ENCODE measurements around the gene CDCA7L. TPM values are rescaled to one million over a fixed set of nuclear protein-coding genes. Genes with fewer than 3 reads are reported as not detected.

Gene CDCA7L
- total and polyA plus RNA-seq, 4 donors = 9.8 to 51.1 (median 21.5) TPM

DNA sequence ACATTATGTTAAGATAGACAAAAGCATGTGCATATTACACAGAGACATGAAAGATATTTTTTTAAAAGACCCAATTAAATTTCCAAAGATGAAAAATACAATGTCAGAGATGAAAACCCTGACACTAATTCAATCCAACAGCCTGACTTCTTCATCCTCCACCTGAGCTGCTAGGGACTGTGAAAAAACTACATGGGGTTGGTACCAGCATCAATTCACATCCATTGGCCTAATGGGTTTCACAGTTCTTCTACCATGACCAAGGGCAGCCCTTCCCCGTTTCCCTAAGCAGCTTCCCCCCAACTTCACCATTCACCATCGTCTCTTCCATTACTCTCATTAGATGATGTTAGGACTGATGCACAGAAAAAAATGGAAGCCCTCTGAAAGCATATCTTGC is 37.4 kb upstream of the CDCA7L start:
- Histone ChIP-seq H3K4me1 (ENCODE audit: control insufficient read depth in 5 of 5, insufficient read depth in 5 of 5, low read length in 5 of 5) (peaks cover 0 to 2% (median 0%) of the 10 kb centered on the region in 5 donors), H3K36me3 (ENCODE audit: control insufficient read depth in 4 of 4, insufficient read depth in 4 of 4, low read length in 4 of 4) (no peaks in the 10 kb centered on the region), H3K9me3 (ENCODE audit: control insufficient read depth in 4 of 4, insufficient read depth in 3 of 4, low read length in 3 of 4) (no peaks in the 10 kb centered on the region), H3K9ac (ENCODE audit: insufficient read depth in 1 of 2, low read length in 2 of 2) (no peak overlapping the region), H3K27ac (ENCODE audit: low read depth in 1 of 2, low read length in 1 of 2) (no peak overlapping the region), H3K4me3 (no peak overlapping the region), H3K27me3 (ENCODE audit: control insufficient read depth in 3 of 3, insufficient read depth in 3 of 3, low read length in 2 of 3) (peaks cover 0 to 2% (median 0%) of the 10 kb centered on the region in 3 donors)
- TF ChIP-seq, protein P1, sequence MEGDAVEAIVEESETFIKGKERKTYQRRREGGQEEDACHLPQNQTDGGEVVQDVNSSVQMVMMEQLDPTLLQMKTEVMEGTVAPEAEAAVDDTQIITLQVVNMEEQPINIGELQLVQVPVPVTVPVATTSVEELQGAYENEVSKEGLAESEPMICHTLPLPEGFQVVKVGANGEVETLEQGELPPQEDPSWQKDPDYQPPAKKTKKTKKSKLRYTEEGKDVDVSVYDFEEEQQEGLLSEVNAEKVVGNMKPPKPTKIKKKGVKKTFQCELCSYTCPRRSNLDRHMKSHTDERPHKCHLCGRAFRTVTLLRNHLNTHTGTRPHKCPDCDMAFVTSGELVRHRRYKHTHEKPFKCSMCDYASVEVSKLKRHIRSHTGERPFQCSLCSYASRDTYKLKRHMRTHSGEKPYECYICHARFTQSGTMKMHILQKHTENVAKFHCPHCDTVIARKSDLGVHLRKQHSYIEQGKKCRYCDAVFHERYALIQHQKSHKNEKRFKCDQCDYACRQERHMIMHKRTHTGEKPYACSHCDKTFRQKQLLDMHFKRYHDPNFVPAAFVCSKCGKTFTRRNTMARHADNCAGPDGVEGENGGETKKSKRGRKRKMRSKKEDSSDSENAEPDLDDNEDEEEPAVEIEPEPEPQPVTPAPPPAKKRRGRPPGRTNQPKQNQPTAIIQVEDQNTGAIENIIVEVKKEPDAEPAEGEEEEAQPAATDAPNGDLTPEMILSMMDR (IDR thresholded peaks at IDR 0.05; ENCODE audit: control extremely low read depth, extremely low read depth) = no peak
- 86 to 91% methylated on average over 2 of the region's 2 CpGs for WGBS, 2 donors
- ATAC-seq (ENCODE audit: insufficient read depth, low FRiP score) (no peak), DNase-seq (no peak)

DNA sequence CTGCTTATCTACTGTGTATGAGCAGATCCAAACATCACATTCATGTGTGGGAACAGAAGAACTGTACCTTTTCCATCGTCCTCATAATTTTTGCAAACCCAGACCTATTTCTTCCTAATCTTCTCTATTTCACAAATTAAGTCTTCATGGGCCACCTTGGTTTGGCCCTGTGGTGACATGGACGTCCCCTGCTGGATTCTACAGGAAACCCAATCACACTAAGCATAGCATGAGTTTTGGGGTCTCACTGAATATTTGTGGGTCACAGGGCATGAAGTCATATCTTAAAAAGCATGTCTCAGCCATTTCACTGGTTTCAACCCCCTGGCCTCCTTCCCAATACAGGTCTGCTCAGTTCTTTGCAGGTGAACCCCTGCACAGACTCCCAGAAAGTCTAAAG is 35.8 kb upstream of the CDCA7L start:
- no peak for ATAC-seq (ENCODE audit: insufficient read depth, low FRiP score)
- H3K4me1 ChIP-seq (ENCODE audit: control insufficient read depth in 5 of 5, insufficient read depth in 5 of 5, low read length in 5 of 5) = peaks cover 0 to 2% (median 0%) of the 10 kb centered on the region in 5 donors
- 80 to 84% methylated on average over 2 of the region's 2 CpGs for WGBS, 2 donors
- no peaks in the 10 kb centered on the region for H3K9me3 ChIP-seq (ENCODE audit: control insufficient read depth in 4 of 4, insufficient read depth in 3 of 4, low read length in 3 of 4)
- H3K27ac ChIP-seq (ENCODE audit: low read depth in 1 of 2, low read length in 1 of 2) = no peak overlapping the region
- no peak overlapping the region for H3K4me3 ChIP-seq
- DNase-seq = no peak
- H3K9ac ChIP-seq (ENCODE audit: insufficient read depth in 1 of 2, low read length in 2 of 2) = no peak overlapping the region
- no peaks in the 10 kb centered on the region for H3K36me3 ChIP-seq (ENCODE audit: control insufficient read depth in 4 of 4, insufficient read depth in 4 of 4, low read length in 4 of 4)
- TF ChIP-seq, protein P1 (IDR thresholded peaks at IDR 0.05; ENCODE audit: control extremely low read depth, extremely low read depth) = no peak
- H3K27me3 ChIP-seq (ENCODE audit: control insufficient read depth in 3 of 3, insufficient read depth in 3 of 3, low read length in 2 of 3) = peaks cover 0 to 2% (median 0%) of the 10 kb centered on the region in 3 donors

DNA sequence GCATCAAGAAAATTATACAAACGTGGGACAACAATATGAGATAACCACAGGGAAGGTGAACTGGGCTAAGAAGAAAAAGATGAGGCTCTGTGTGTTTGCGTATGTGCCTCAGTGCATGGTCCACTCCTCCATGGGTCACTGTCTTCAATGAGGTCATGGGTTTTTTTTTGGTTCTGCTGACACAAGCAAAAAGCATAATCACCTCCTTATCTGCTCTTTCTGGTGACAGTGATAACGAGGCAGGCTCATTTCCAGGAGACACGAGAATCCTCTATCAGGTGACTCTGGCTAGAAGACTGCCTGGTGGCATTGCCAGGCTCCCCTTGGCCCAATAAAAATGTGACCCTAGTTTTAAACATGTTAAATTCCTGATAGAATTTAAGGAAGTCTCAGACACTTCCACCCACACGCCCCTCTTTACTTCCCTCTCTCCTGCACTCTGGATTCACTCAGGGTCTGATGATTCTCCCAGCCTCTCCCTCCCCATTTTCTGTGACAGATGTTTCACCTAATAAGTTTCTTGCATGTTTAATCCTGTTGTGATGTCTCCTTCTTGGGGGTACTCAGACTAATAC is 35.3 kb upstream of the CDCA7L start:
- H3K4me1 ChIP-seq (ENCODE audit: control insufficient read depth in 5 of 5, insufficient read depth in 5 of 5, low read length in 5 of 5) = peaks cover 0 to 2% (median 0%) of the 10 kb centered on the region in 5 donors
- no peak overlapping the region for H3K4me3 ChIP-seq
- no peaks in the 10 kb centered on the region for H3K9me3 ChIP-seq (ENCODE audit: control insufficient read depth in 4 of 4, insufficient read depth in 3 of 4, low read length in 3 of 4)
- H3K9ac ChIP-seq (ENCODE audit: insufficient read depth in 1 of 2, low read length in 2 of 2) = no peak overlapping the region
- no peaks in the 10 kb centered on the region for H3K36me3 ChIP-seq (ENCODE audit: control insufficient read depth in 4 of 4, insufficient read depth in 4 of 4, low read length in 4 of 4)
- H3K27ac ChIP-seq (ENCODE audit: low read depth in 1 of 2, low read length in 1 of 2) = no peak overlapping the region
- TF ChIP-seq, protein P1 (IDR thresholded peaks at IDR 0.05; ENCODE audit: control extremely low read depth, extremely low read depth) = no peak
- peaks cover 0 to 2% (median 0%) of the 10 kb centered on the region in 3 donors for H3K27me3 ChIP-seq (ENCODE audit: control insufficient read depth in 3 of 3, insufficient read depth in 3 of 3, low read length in 2 of 3)
- ATAC-seq (ENCODE audit: insufficient read depth, low FRiP score) (no peak), DNase-seq (no peak)
- 57 to 69% methylated on average over 5 of the region's 5 CpGs for WGBS, 2 donors

GRCh38 chr7:21972397-21972784 is 26.7 kb upstream of the CDCA7L start:
- 39 to 59% methylated on average over 5 of the region's 5 CpGs for WGBS, 2 donors
- TF ChIP-seq, protein P1 (IDR thresholded peaks at IDR 0.05; ENCODE audit: control extremely low read depth, extremely low read depth) = no peak
- H3K9ac ChIP-seq (ENCODE audit: insufficient read depth in 1 of 2, low read length in 2 of 2) = no peak overlapping the region
- no peaks in the 10 kb centered on the region for H3K4me1 ChIP-seq (ENCODE audit: control insufficient read depth in 5 of 5, insufficient read depth in 5 of 5, low read length in 5 of 5)
- H3K27ac ChIP-seq (ENCODE audit: low read depth in 1 of 2, low read length in 1 of 2) = no peak overlapping the region
- H3K4me3 ChIP-seq = no peak overlapping the region
- no peaks in the 10 kb centered on the region for H3K9me3 ChIP-seq (ENCODE audit: control insufficient read depth in 4 of 4, insufficient read depth in 3 of 4, low read length in 3 of 4)
- no peak for DNase-seq
- no peaks in the 10 kb centered on the region for H3K36me3 ChIP-seq (ENCODE audit: control insufficient read depth in 4 of 4, insufficient read depth in 4 of 4, low read length in 4 of 4)
- ATAC-seq (ENCODE audit: insufficient read depth, low FRiP score) = no peak
- H3K27me3 ChIP-seq (ENCODE audit: control insufficient read depth in 3 of 3, insufficient read depth in 3 of 3, low read length in 2 of 3) = no peaks in the 10 kb centered on the region
